PC-9 (cell line): ENCODE measurements around the gene PLCL2. TPM values are rescaled to one million over a fixed set of nuclear protein-coding genes. Genes with fewer than 3 reads are reported as not detected.

Source experiments
- BruUV-seq: library from RNA; stranded (reverse); fragments of 400-500 nt; replicated peaks from 2 replicates; lab custom pipeline; 2021; lab: Mats Ljungman, UMichigan
- CTCF ChIA-PET: fragments of 300-600 bp; sonication (Branson Sonifier 250); formaldehyde crosslinking; loops from one replicate; lab custom pipeline; 2022; ENCODE audit warnings: antibody characterized with exemption; lab: Charles Lee
- POLR2A ChIA-PET: fragments of 300-600 bp; sonication (Branson Sonifier 250); formaldehyde crosslinking; loops from one replicate; lab custom pipeline; 2022; ENCODE audit warnings: antibody characterized with exemption; ENCODE audit not compliant: unreplicated experiment; lab: Charles Lee
- DNase-seq, 2 experiments: peaks; one replicate each; pipeline versions ENCODE4 v3.0.0 to v3.0.0-alpha.2; 2015 to 2022; ENCODE audit warnings: mixed read lengths in 1 of 2
- H2AFZ ChIP-seq: fragments of 200-600 bp; sonication (generic); 2 replicates; pipeline ENCODE4 v1.8.1; 2017; ENCODE audit warnings: antibody characterized with exemption
- H3F3A ChIP-seq: fragments of 200-600 bp; sonication (generic); 2 replicates; pipeline ENCODE4 v1.8.1; 2017; ENCODE audit warnings: antibody characterized with exemption, mild to moderate bottlenecking, low read depth; ENCODE audit not compliant: insufficient read depth
- H3K27ac ChIP-seq: fragments of 200-600 bp; sonication (generic); 2 replicates; pipeline ENCODE4 v1.6.1; 2016; ENCODE audit warnings: mixed run types
- H3K27me3 ChIP-seq: fragments of 200-600 bp; sonication (generic); 2 replicates; pipeline ENCODE4 v1.6.1; 2016; ENCODE audit warnings: low read depth, mixed run types; ENCODE audit not compliant: insufficient read depth
- H3K36me3 ChIP-seq: fragments of 200-600 bp; sonication (generic); 2 replicates; pipeline ENCODE4 v1.6.1; 2016; ENCODE audit warnings: low read depth, mixed run types
- H3K4me1 ChIP-seq: fragments of 200-600 bp; sonication (generic); replicated peaks from 2 replicates; pipeline ENCODE4 v1.6.1; 2016; ENCODE audit warnings: mixed run types; ENCODE audit not compliant: insufficient read depth
- H3K4me2 ChIP-seq: fragments of 200-600 bp; sonication (generic); 2 replicates; pipeline ENCODE4 v1.6.1; 2017; ENCODE audit warnings: mixed run types
- H3K4me3 ChIP-seq: fragments of 200-600 bp; sonication (generic); 2 replicates; pipeline ENCODE4 v1.6.1; 2016; ENCODE audit warnings: mixed run types
- H3K79me2 ChIP-seq: fragments of 200-600 bp; sonication (generic); 2 replicates; pipeline ENCODE4 v1.6.1; 2017; ENCODE audit warnings: low read depth, mixed run types
- H3K9me2 ChIP-seq: fragments of 200-600 bp; sonication (generic); 2 replicates; pipeline ENCODE4 v1.8.1; 2017; ENCODE audit warnings: mild to moderate bottlenecking; ENCODE audit not compliant: insufficient read depth
- H3K9me3 ChIP-seq: fragments of 200-600 bp; sonication (generic); 2 replicates; pipeline ENCODE4 v1.8.1; 2016; ENCODE audit warnings: low read depth; ENCODE audit not compliant: insufficient read depth
- H4K20me1 ChIP-seq: fragments of 200-600 bp; sonication (generic); 2 replicates; pipeline ENCODE4 v1.8.1; 2017; ENCODE audit not compliant: insufficient read depth
- CTCF ChIP-seq: fragments of 200-600 bp; sonication (generic); conservative IDR thresholded peaks from 2 replicates; pipeline ENCODE4 v1.6.1; 2017; ENCODE audit warnings: mixed run types, antibody characterized with exemption, mild to moderate bottlenecking, moderate library complexity
- EZH2 ChIP-seq: fragments of 200-600 bp; sonication (generic); IDR thresholded peaks from 2 replicates; pipeline ENCODE4 v1.8.0; 2017; ENCODE audit warnings: antibody characterized with exemption, low read depth
- intact Hi-C: fragments of 100-400 bp; cut with micrococcal nuclease; formaldehyde crosslinking; loops from one replicate; pipeline ENCODE4 v1.10.0; 2022; ENCODE audit not compliant: unreplicated experiment
- total RNA-seq: library from RNA; stranded (reverse); gene quantifications from 2 replicates; pipeline ENCODE4 v1.2.3, GENCODE V29; 2021

PLCL2 gene
- total RNA-seq, 1 experiment from 2014 or later: 4.6 TPM

- H3K79me2 ChIP-seq: no peaks in the 10 kb centered on the region
- H3K27ac ChIP-seq: no peak overlapping the region
- no peak for DNase-seq
- no peaks in the 10 kb centered on the region for H3K9me3 ChIP-seq
- H3K4me1 ChIP-seq: no peaks in the 10 kb centered on the region
- H3K4me2 ChIP-seq: no peak overlapping the region
- H4K20me1 ChIP-seq: no peaks in the 10 kb centered on the region
- no peak overlapping the region for H2AFZ ChIP-seq
- no peak for TF ChIP-seq EZH2
- TF ChIP-seq CTCF: no peak
- no peaks in the 10 kb centered on the region for H3F3A ChIP-seq
- no peaks in the 10 kb centered on the region for H3K27me3 ChIP-seq
- H3K9me2 ChIP-seq: no peaks in the 10 kb centered on the region
- ChIA-PET CTCF (no interaction called here), POLR2A (no interaction called here)
- no peak overlapping the region for H3K4me3 ChIP-seq
- no TSS peak for BruUV-seq
- H3K36me3 ChIP-seq: no peaks in the 10 kb centered on the region
- intact Hi-C loops: no loop called here
Observed at GRCh38 chr3:16848007-16848406, 36.7 kb upstream of the PLCL2 start.

GRCh38 chr3:16849229-16849628 lies 35.5 kb upstream of the PLCL2 start:
- H3K9me3 ChIP-seq: no peaks in the 10 kb centered on the region
- H3F3A ChIP-seq: no peaks in the 10 kb centered on the region
- no peaks in the 10 kb centered on the region for H3K4me1 ChIP-seq
- no peak overlapping the region for H3K27ac ChIP-seq
- no peaks in the 10 kb centered on the region for H3K9me2 ChIP-seq
- no peaks in the 10 kb centered on the region for H3K79me2 ChIP-seq
- TF ChIP-seq CTCF (no peak), EZH2 (no peak)
- H3K4me2 ChIP-seq: no peak overlapping the region
- BruUV-seq: no TSS peak
- H3K36me3 ChIP-seq: no peaks in the 10 kb centered on the region
- no peak overlapping the region for H2AFZ ChIP-seq
- intact Hi-C loops: no loop called here
- H3K27me3 ChIP-seq: no peaks in the 10 kb centered on the region
- no peaks in the 10 kb centered on the region for H4K20me1 ChIP-seq
- H3K4me3 ChIP-seq: no peak overlapping the region
- ChIA-PET CTCF (interaction anchor here (0.6 kb wide), 1 partner anchor 424 kb away, joined by 4 read pairs; no protein-coding TSS in a partner anchor), POLR2A (no interaction called here)
- DNase-seq: no peak

DNA sequence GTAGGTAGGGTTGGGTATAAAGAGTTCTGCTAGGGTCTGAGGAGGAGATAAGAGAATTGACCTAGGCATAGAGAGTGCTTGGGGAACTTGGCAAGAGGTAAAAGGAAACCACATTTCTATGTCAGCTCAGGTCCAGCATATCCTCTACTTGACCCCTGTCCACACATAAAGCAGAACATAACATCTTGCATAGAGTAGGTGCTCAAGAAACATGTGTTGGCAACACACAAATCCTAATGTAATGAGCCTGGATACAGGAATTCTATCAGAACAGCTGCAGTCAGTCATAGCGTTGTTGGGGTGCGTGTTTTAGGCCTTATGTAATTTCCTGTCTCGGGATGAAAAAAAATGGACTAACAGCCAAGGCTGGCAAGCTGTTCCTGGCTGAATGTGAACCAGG lies 35.0 kb upstream of the PLCL2 start:
- POLR2A ChIA-PET: no interaction called here
- no TSS peak for BruUV-seq
- no peaks in the 10 kb centered on the region for H3K36me3 ChIP-seq
- no peak overlapping the region for H3K27ac ChIP-seq
- no peak for TF ChIP-seq CTCF
- TF ChIP-seq EZH2: no peak
- no peak for DNase-seq
- H4K20me1 ChIP-seq: no peaks in the 10 kb centered on the region
- no peaks in the 10 kb centered on the region for H3K9me3 ChIP-seq
- H3K27me3 ChIP-seq: no peaks in the 10 kb centered on the region
- CTCF ChIA-PET: interaction anchor here (0.6 kb wide), 1 partner anchor 424 kb away, joined by 4 read pairs; no protein-coding TSS in a partner anchor
- no peaks in the 10 kb centered on the region for H3F3A ChIP-seq
- H3K79me2 ChIP-seq: no peaks in the 10 kb centered on the region
- intact Hi-C loops: no loop called here
- no peaks in the 10 kb centered on the region for H3K4me1 ChIP-seq
- H3K4me3 ChIP-seq: no peak overlapping the region
- H2AFZ ChIP-seq: no peak overlapping the region
- no peak overlapping the region for H3K4me2 ChIP-seq
- no peaks in the 10 kb centered on the region for H3K9me2 ChIP-seq
